RWPE2 (cell line): Measurements from ENCODE around the gene CALML5.
A peak's percentile ranks its signal among the peaks of the same experiment; 100 is the strongest.

ENCODE experiments used
- ATAC-seq: fragments of 200-7000 bp; cut with Tn5 transposase; 3 replicates; pipeline ENCODE4 v1.9.1; 2021; ENCODE audit warnings: low read depth
- DNase-seq: peaks from one replicate; pipeline ENCODE4 v3.0.0-alpha.2; 2020; ENCODE audit warnings: low spot score
- H3K27ac ChIP-seq: fragments of 450-650 bp; 2 replicates; pipeline ENCODE4 v1.5.1; 2017; ENCODE audit warnings: mild to moderate bottlenecking; ENCODE audit not compliant: poor library complexity, severe bottlenecking
- H3K27me3 ChIP-seq: fragments of 250-450 bp; sonication (Bioruptor Pico); 2 replicates; pipeline ENCODE4 v1.5.1; 2021; ENCODE audit warnings: mild to moderate bottlenecking, moderate library complexity; ENCODE audit not compliant: insufficient read depth, poor library complexity, severe bottlenecking
- H3K36me3 ChIP-seq: fragments of 250-450 bp; sonication (Bioruptor Pico); 2 replicates; pipeline ENCODE4 v1.5.1; 2020; ENCODE audit warnings: low read depth, mild to moderate bottlenecking, moderate library complexity
- H3K4me1 ChIP-seq: fragments of 250-450 bp; sonication (Bioruptor Pico); 2 replicates; pipeline ENCODE4 v1.5.1; 2021; ENCODE audit warnings: mild to moderate bottlenecking, moderate library complexity; ENCODE audit not compliant: insufficient read depth, poor library complexity, severe bottlenecking
- H3K4me3 ChIP-seq: fragments of 250-450 bp; sonication (Bioruptor Pico); 2 replicates; pipeline ENCODE4 v1.5.1; 2021; ENCODE audit warnings: mild to moderate bottlenecking, moderate library complexity; ENCODE audit not compliant: severe bottlenecking
- H3K9me3 ChIP-seq: fragments of 250-450 bp; sonication (Bioruptor Pico); 2 replicates; pipeline ENCODE4 v1.5.1; 2021; ENCODE audit warnings: mild to moderate bottlenecking, moderate library complexity; ENCODE audit not compliant: severe bottlenecking
- CTCF ChIP-seq: fragments of 450-650 bp; IDR thresholded peaks from one replicate; pipeline ENCODE4 v1.5.1; 2017; ENCODE audit warnings: mild to moderate bottlenecking, moderate library complexity; ENCODE audit not compliant: poor library complexity, severe bottlenecking

Gene CALML5

GRCh38 chr10:5507649-5508131 lies 8.3 kb upstream of the CALML5 start:
- Histone ChIP-seq H3K9me3 (no peaks in the 10 kb centered on the region), H3K36me3 (no peaks in the 10 kb centered on the region), H3K4me3 (no peak overlapping the region), H3K4me1 (peaks cover 7% of the 10 kb centered on the region), H3K27ac (no peak overlapping the region), H3K27me3 (no peaks in the 10 kb centered on the region)
- ATAC-seq (no peak), DNase-seq (peak; percentile 37)
- no peak for TF ChIP-seq CTCF

- Histone ChIP-seq H3K9me3 (no peaks in the 10 kb centered on the region), H3K36me3 (no peaks in the 10 kb centered on the region), H3K27me3 (no peaks in the 10 kb centered on the region), H3K4me1 (peaks cover 7% of the 10 kb centered on the region), H3K4me3 (no peak overlapping the region), H3K27ac (no peak overlapping the region)
- ATAC-seq (no peak), DNase-seq (no peak)
- TF ChIP-seq CTCF, result no peak
These were observed 7.6 kb upstream of the CALML5 start for GRCh38 chr10:5506751-5507648.

GRCh38 chr10:5506246-5506645 lies 6.9 kb upstream of the CALML5 start:
- H3K4me1 ChIP-seq, result peaks cover 7% of the 10 kb centered on the region
- DNase-seq (no peak), ATAC-seq (no peak)
- H3K9me3 ChIP-seq, result no peaks in the 10 kb centered on the region
- TF ChIP-seq CTCF, result no peak
- H3K27me3 ChIP-seq, result no peaks in the 10 kb centered on the region
- no peak overlapping the region for H3K4me3 ChIP-seq
- no peaks in the 10 kb centered on the region for H3K36me3 ChIP-seq
- no peak overlapping the region for H3K27ac ChIP-seq

- Histone ChIP-seq H3K9me3 (no peaks in the 10 kb centered on the region), H3K4me3 (no peak overlapping the region), H3K27ac (no peak overlapping the region), H3K36me3 (no peaks in the 10 kb centered on the region), H3K4me1 (peaks cover 7% of the 10 kb centered on the region), H3K27me3 (no peaks in the 10 kb centered on the region)
- no peak for TF ChIP-seq CTCF
- peak; percentile 26 for DNase-seq
- ATAC-seq, result no peak
These were observed 5.0 kb upstream of the CALML5 start for GRCh38 chr10:5504146-5505072.
